WTC11 (cell line): ENCODE data around the gene PI4K2A.

Experiments used
- CTCF ChIP-seq: fragments of 200-600 bp; IDR thresholded peaks from 2 replicates; pipeline ENCODE4 v1.8.0; 2022; ENCODE audit warnings: antibody characterized with exemption
- NR1H2 ChIP-seq: sonication (generic); formaldehyde crosslinking; IDR thresholded peaks from 2 replicates; pipeline ENCODE4 v1.9.0; 2021; ENCODE audit warnings: mild to moderate bottlenecking, moderate library complexity, missing genetic modification reagents
- ZNF416 ChIP-seq: fragments of 250-450 bp; sonication (Bioruptor Pico); IDR thresholded peaks from 2 replicates; pipeline ENCODE4 v1.9.0; 2021; ENCODE audit warnings: mild to moderate bottlenecking, inconsistent platforms
- ZNF423 ChIP-seq: fragments of 250-450 bp; sonication (Bioruptor Pico); IDR thresholded peaks from 2 replicates; pipeline ENCODE4 v2.1.2; 2022; ENCODE audit warnings: mild to moderate bottlenecking, moderate library complexity
- TF ChIP-seq, protein P1 (sequence below): sonication (generic); formaldehyde crosslinking; IDR thresholded peaks from 2 replicates; pipeline ENCODE4 v1.8.0; 2022; ENCODE audit warnings: mild to moderate bottlenecking, missing genetic modification reagents

GRCh38 chr10:97611473-97611872 is 29.0 kb upstream of the PI4K2A start:
- TF ChIP-seq, protein P1, sequence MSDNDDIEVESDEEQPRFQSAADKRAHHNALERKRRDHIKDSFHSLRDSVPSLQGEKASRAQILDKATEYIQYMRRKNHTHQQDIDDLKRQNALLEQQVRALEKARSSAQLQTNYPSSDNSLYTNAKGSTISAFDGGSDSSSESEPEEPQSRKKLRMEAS (CRISPR knock-in tag): no peak
- TF ChIP-seq CTCF (no peak), ZNF416 (CRISPR knock-in tag) (no peak), ZNF423 (CRISPR knock-in tag) (no peak), NR1H2 (CRISPR knock-in tag) (no peak)
